NCI-H2227 (cell line): ENCODE measurements around the gene CAMK4.

ENCODE experiments used
- DNase-seq: peaks from one replicate; lab custom pipeline; 2025; ENCODE audit not compliant: unreplicated experiment; lab: John Stamatoyannopoulos, UW

CAMK4 gene

GRCh38 chr5:111223787-111224560 lies at the start of gene CAMK4:
TSS of gene CAMK4 (plus strand) at chr5:111224384. CDS start at chr5:111224484, 100 bp downstream.
- DNase-seq = peak; percentile 92

- no peak for DNase-seq
Observed at GRCh38 chr5:111183064-111183463, 41.1 kb upstream of the CAMK4 start.

- DNase-seq = no peak
Observed at GRCh38 chr5:111187079-111187478, 37.1 kb upstream of the CAMK4 start.

- DNase-seq = no peak
Observed at GRCh38 chr5:111194053-111194452, 30.1 kb upstream of the CAMK4 start.

GRCh38 chr5:111194925-111195324 lies 29.3 kb upstream of the CAMK4 start:
- no peak for DNase-seq

- DNase-seq = peak; percentile 38
Observed at GRCh38 chr5:111197523-111197922, 26.7 kb upstream of the CAMK4 start.

GRCh38 chr5:111198281-111198966 lies 25.8 kb upstream of the CAMK4 start:
- no peak for DNase-seq

- DNase-seq = no peak
Observed at GRCh38 chr5:111200828-111201227, 23.4 kb upstream of the CAMK4 start.

- DNase-seq = no peak
Observed at GRCh38 chr5:111201705-111202104, 22.5 kb upstream of the CAMK4 start.

GRCh38 chr5:111211341-111211740 lies 12.8 kb upstream of the CAMK4 start:
- DNase-seq = no peak

GRCh38 chr5:111214052-111214742 lies 10.0 kb upstream of the CAMK4 start:
- no peak for DNase-seq

GRCh38 chr5:111215971-111216370 lies 8.2 kb upstream of the CAMK4 start:
- no peak for DNase-seq

GRCh38 chr5:111221139-111221538 lies 3.0 kb upstream of the CAMK4 start:
- DNase-seq = no peak

GRCh38 chr5:111223101-111223786 lies 940 bp upstream of the CAMK4 start:
- DNase-seq = peak; percentile 62

- no peak for DNase-seq
Observed at GRCh38 chr5:111224561-111225345, 569 bp downstream of the CAMK4 start.

- no peak for DNase-seq
Observed at GRCh38 chr5:111225926-111226325, 1.7 kb downstream of the CAMK4 start.

GRCh38 chr5:111226556-111226955 lies 2.4 kb downstream of the CAMK4 start:
- DNase-seq = no peak

- DNase-seq = no peak
Observed at GRCh38 chr5:111227226-111227782, 3.1 kb downstream of the CAMK4 start.

- no peak for DNase-seq
Observed at GRCh38 chr5:111227801-111228200, 3.6 kb downstream of the CAMK4 start.

- DNase-seq = no peak
Observed at GRCh38 chr5:111228520-111229220, 4.5 kb downstream of the CAMK4 start.
